Measurements from ENCODE around the gene TBC1D2.

The TBC1D2 gene

GRCh38 chr9:98230304-98230703, 25.1 kb downstream of the TBC1D2 start:
- no peak overlapping the region for H3K4me3 ChIP-seq
- no peak overlapping the region for H3K27ac ChIP-seq
- H3K9ac ChIP-seq (ENCODE audit: insufficient read length), result no peak overlapping the region
- TF ChIP-seq FOXP2 (optimal IDR thresholded peaks at IDR 0.05; ENCODE audit: control extremely low read depth, extremely low read length, insufficient read depth) (no peak), EZH2 (IDR thresholded peaks at IDR 0.05) (no peak), POLR2AphosphoS5 (IDR thresholded peaks at IDR 0.05; ENCODE audit: borderline replicate concordance, low read depth, low read length) (no peak)
- no peak for DNase-seq (ENCODE audit: low read depth, low spot score)
- no peaks in the 10 kb centered on the region for H3K9me3 ChIP-seq (ENCODE audit: low read depth, low read length)
- H3K36me3 ChIP-seq (ENCODE audit: insufficient read depth, low read length), result no peaks in the 10 kb centered on the region

GRCh38 chr9:98229620-98230019, 25.8 kb downstream of the TBC1D2 start:
- no peaks in the 10 kb centered on the region for H3K9me3 ChIP-seq (ENCODE audit: low read depth, low read length)
- no peak overlapping the region for H3K4me3 ChIP-seq
- H3K9ac ChIP-seq (ENCODE audit: insufficient read length), result no peak overlapping the region
- no peak for DNase-seq (ENCODE audit: low read depth, low spot score)
- no peak overlapping the region for H3K27ac ChIP-seq
- no peaks in the 10 kb centered on the region for H3K36me3 ChIP-seq (ENCODE audit: insufficient read depth, low read length)
- no peak for TF ChIP-seq POLR2AphosphoS5 (IDR thresholded peaks at IDR 0.05; ENCODE audit: borderline replicate concordance, low read depth, low read length)
- TF ChIP-seq EZH2 (IDR thresholded peaks at IDR 0.05), result no peak
- TF ChIP-seq FOXP2 (optimal IDR thresholded peaks at IDR 0.05; ENCODE audit: control extremely low read depth, extremely low read length, insufficient read depth), result no peak

GRCh38 chr9:98229090-98229395, 26.4 kb downstream of the TBC1D2 start:
- Histone ChIP-seq H3K36me3 (ENCODE audit: insufficient read depth, low read length) (no peaks in the 10 kb centered on the region), H3K9ac (ENCODE audit: insufficient read length) (no peak overlapping the region), H3K27ac (no peak overlapping the region), H3K9me3 (ENCODE audit: low read depth, low read length) (no peaks in the 10 kb centered on the region), H3K4me3 (no peak overlapping the region)
- no peak for TF ChIP-seq POLR2AphosphoS5 (IDR thresholded peaks at IDR 0.05; ENCODE audit: borderline replicate concordance, low read depth, low read length)
- TF ChIP-seq EZH2 (IDR thresholded peaks at IDR 0.05), result no peak
- no peak for TF ChIP-seq FOXP2 (optimal IDR thresholded peaks at IDR 0.05; ENCODE audit: control extremely low read depth, extremely low read length, insufficient read depth)
- DNase-seq (ENCODE audit: low read depth, low spot score), result no peak

GRCh38 chr9:98228392-98229089, 26.9 kb downstream of the TBC1D2 start:
- Histone ChIP-seq H3K9me3 (ENCODE audit: low read depth, low read length) (no peaks in the 10 kb centered on the region), H3K27ac (no peak overlapping the region), H3K36me3 (ENCODE audit: insufficient read depth, low read length) (no peaks in the 10 kb centered on the region), H3K9ac (ENCODE audit: insufficient read length) (no peak overlapping the region), H3K4me3 (no peak overlapping the region)
- no peak for DNase-seq (ENCODE audit: low read depth, low spot score)
- TF ChIP-seq FOXP2 (optimal IDR thresholded peaks at IDR 0.05; ENCODE audit: control extremely low read depth, extremely low read length, insufficient read depth), result no peak
- TF ChIP-seq EZH2 (IDR thresholded peaks at IDR 0.05), result no peak
- TF ChIP-seq POLR2AphosphoS5 (IDR thresholded peaks at IDR 0.05; ENCODE audit: borderline replicate concordance, low read depth, low read length), result no peak

GRCh38 chr9:98227883-98228282, 27.6 kb downstream of the TBC1D2 start:
- DNase-seq (ENCODE audit: low read depth, low spot score), result no peak
- TF ChIP-seq FOXP2 (optimal IDR thresholded peaks at IDR 0.05; ENCODE audit: control extremely low read depth, extremely low read length, insufficient read depth) (no peak), POLR2AphosphoS5 (IDR thresholded peaks at IDR 0.05; ENCODE audit: borderline replicate concordance, low read depth, low read length) (no peak), EZH2 (IDR thresholded peaks at IDR 0.05) (no peak)
- Histone ChIP-seq H3K9me3 (ENCODE audit: low read depth, low read length) (no peaks in the 10 kb centered on the region), H3K9ac (ENCODE audit: insufficient read length) (no peak overlapping the region), H3K27ac (no peak overlapping the region), H3K4me3 (no peak overlapping the region), H3K36me3 (ENCODE audit: insufficient read depth, low read length) (no peaks in the 10 kb centered on the region)

GRCh38 chr9:98226957-98227356, 28.5 kb downstream of the TBC1D2 start:
- no peak for DNase-seq (ENCODE audit: low read depth, low spot score)
- no peak overlapping the region for H3K4me3 ChIP-seq

GRCh38 chr9:98226516-98226915, 28.9 kb downstream of the TBC1D2 start:
- no peak overlapping the region for H3K9ac ChIP-seq (ENCODE audit: insufficient read length)
- DNase-seq (ENCODE audit: low read depth, low spot score), result no peak
- no peak overlapping the region for H3K27ac ChIP-seq
- no peaks in the 10 kb centered on the region for H3K9me3 ChIP-seq (ENCODE audit: low read depth, low read length)
- H3K4me3 ChIP-seq, result no peak overlapping the region
- H3K36me3 ChIP-seq (ENCODE audit: insufficient read depth, low read length), result no peaks in the 10 kb centered on the region
- TF ChIP-seq FOXP2 (optimal IDR thresholded peaks at IDR 0.05; ENCODE audit: control extremely low read depth, extremely low read length, insufficient read depth) (no peak), POLR2AphosphoS5 (IDR thresholded peaks at IDR 0.05; ENCODE audit: borderline replicate concordance, low read depth, low read length) (no peak), EZH2 (IDR thresholded peaks at IDR 0.05) (no peak)

More at GRCh38 chr9:98226957-98227356, 28.5 kb downstream of the TBC1D2 start:
- Histone ChIP-seq H3K27ac (no peak overlapping the region), H3K9me3 (ENCODE audit: low read depth, low read length) (no peaks in the 10 kb centered on the region), H3K9ac (ENCODE audit: insufficient read length) (no peak overlapping the region), H3K36me3 (ENCODE audit: insufficient read depth, low read length) (no peaks in the 10 kb centered on the region)
- no peak for TF ChIP-seq POLR2AphosphoS5 (IDR thresholded peaks at IDR 0.05; ENCODE audit: borderline replicate concordance, low read depth, low read length)
- TF ChIP-seq FOXP2 (optimal IDR thresholded peaks at IDR 0.05; ENCODE audit: control extremely low read depth, extremely low read length, insufficient read depth), result no peak
- TF ChIP-seq EZH2 (IDR thresholded peaks at IDR 0.05), result no peak

GRCh38 chr9:98225015-98225442, 30.4 kb downstream of the TBC1D2 start:
- Histone ChIP-seq H3K9me3 (ENCODE audit: low read depth, low read length) (no peaks in the 10 kb centered on the region), H3K27ac (no peak overlapping the region), H3K36me3 (ENCODE audit: insufficient read depth, low read length) (no peaks in the 10 kb centered on the region), H3K9ac (ENCODE audit: insufficient read length) (no peak overlapping the region), H3K4me3 (no peak overlapping the region)
- TF ChIP-seq POLR2AphosphoS5 (IDR thresholded peaks at IDR 0.05; ENCODE audit: borderline replicate concordance, low read depth, low read length) (no peak), EZH2 (IDR thresholded peaks at IDR 0.05) (no peak), FOXP2 (optimal IDR thresholded peaks at IDR 0.05; ENCODE audit: control extremely low read depth, extremely low read length, insufficient read depth) (no peak)
- DNase-seq (ENCODE audit: low read depth, low spot score), result no peak

Data from SK-N-MC (cell line).